BJ (cell line): Measurements from ENCODE around the gene MAPK14. TPM values are rescaled to one million over a fixed set of nuclear protein-coding genes. Genes with fewer than 3 reads are reported as not detected.

Experiments used
- CTCF ChIA-PET: fragments of 350-600 bp; formaldehyde crosslinking; extraction: SDS; loops from one replicate; lab custom pipeline; 2021; ENCODE audit warnings: antibody characterized with exemption, inconsistent platforms; lab: Yijun Ruan, JAX
- POLR2A ChIA-PET: fragments of 300-600 bp; sonication (Branson Sonifier 250); formaldehyde crosslinking; extraction: SDS; loops from one replicate; lab custom pipeline; 2021; ENCODE audit warnings: antibody characterized with exemption; lab: Charles Lee
- DNase-seq: peaks from one replicate; pipeline ENCODE4 v3.0.0-alpha.2; 2011; ENCODE audit warnings: low read depth
- H3K27me3 ChIP-seq: 2 replicates; pipeline ENCODE4 v1.6.0; 2011; ENCODE audit warnings: low read length; ENCODE audit not compliant: control insufficient read depth, insufficient read depth
- H3K36me3 ChIP-seq: 2 replicates; pipeline ENCODE4 v1.5.1; 2011; ENCODE audit warnings: low read length; ENCODE audit not compliant: control insufficient read depth, insufficient read depth
- H3K4me3 ChIP-seq: 2 replicates; pipeline ENCODE4 v1.5.1; 2011; ENCODE audit warnings: low read depth, mild to moderate bottlenecking, control low read depth, low read length
- polyA plus RNA-seq: library from polyadenylated mRNA; depleted of rRNA; stranded (reverse); fragments of >200 nt; gene quantifications from 2 replicates; pipeline ENCODE4 v1.2.3, GENCODE V29; 2011
- TF ChIP-seq, protein P1 (sequence below): IDR thresholded peaks from 2 replicates; pipeline ENCODE4 v1.5.1; 2011; ENCODE audit warnings: low read depth, mild to moderate bottlenecking, control low read depth, inconsistent platforms, low read length, moderate library complexity; ENCODE audit not compliant: insufficient read depth

MAPK14 gene
- polyA plus RNA-seq, 1 experiment, result 33.9 TPM

- H3K36me3 ChIP-seq, result no peaks in the 10 kb centered on the region
- TF ChIP-seq, protein P1, sequence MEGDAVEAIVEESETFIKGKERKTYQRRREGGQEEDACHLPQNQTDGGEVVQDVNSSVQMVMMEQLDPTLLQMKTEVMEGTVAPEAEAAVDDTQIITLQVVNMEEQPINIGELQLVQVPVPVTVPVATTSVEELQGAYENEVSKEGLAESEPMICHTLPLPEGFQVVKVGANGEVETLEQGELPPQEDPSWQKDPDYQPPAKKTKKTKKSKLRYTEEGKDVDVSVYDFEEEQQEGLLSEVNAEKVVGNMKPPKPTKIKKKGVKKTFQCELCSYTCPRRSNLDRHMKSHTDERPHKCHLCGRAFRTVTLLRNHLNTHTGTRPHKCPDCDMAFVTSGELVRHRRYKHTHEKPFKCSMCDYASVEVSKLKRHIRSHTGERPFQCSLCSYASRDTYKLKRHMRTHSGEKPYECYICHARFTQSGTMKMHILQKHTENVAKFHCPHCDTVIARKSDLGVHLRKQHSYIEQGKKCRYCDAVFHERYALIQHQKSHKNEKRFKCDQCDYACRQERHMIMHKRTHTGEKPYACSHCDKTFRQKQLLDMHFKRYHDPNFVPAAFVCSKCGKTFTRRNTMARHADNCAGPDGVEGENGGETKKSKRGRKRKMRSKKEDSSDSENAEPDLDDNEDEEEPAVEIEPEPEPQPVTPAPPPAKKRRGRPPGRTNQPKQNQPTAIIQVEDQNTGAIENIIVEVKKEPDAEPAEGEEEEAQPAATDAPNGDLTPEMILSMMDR, result no peak
- no peak overlapping the region for H3K4me3 ChIP-seq
- DNase-seq, result no peak
- no peaks in the 10 kb centered on the region for H3K27me3 ChIP-seq
- CTCF ChIA-PET, result interaction anchor here (1.3 kb wide), 1 partner anchor 28 kb away, joined by 3 read pairs; no protein-coding TSS in a partner anchor
- POLR2A ChIA-PET, result no interaction called here
Measured at GRCh38 chr6:36068012-36068392, 40.4 kb downstream of the MAPK14 start.

DNA sequence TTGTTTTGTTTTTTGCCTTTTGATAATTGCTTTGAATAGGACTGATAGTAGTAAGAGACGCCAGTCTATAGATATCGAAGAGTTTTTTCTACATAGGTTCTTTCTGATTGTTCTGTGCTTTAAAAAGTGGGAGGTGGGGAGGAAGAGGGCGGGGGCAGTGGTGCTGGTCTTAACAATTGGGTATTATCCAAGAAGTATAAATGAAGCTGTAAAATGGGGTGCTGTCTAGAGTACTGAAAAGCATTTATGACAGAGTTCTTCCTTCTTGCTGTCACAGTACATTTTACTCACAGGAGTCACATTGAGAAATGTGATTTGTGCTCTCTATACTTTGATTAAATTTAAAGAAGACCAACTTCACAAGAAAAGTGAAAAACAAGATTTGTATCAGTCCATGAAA lies 41.0 kb downstream of the MAPK14 start:
- no peaks in the 10 kb centered on the region for H3K27me3 ChIP-seq
- no peak overlapping the region for H3K4me3 ChIP-seq
- ChIA-PET POLR2A (interaction anchor here (0.6 kb wide), 1 partner anchor 35 kb away, joined by 3 read pairs; no protein-coding TSS in a partner anchor), CTCF (interaction anchor here (1.3 kb wide), 1 partner anchor 27 kb away, joined by 3 read pairs; no protein-coding TSS in a partner anchor)
- DNase-seq, result no peak
- H3K36me3 ChIP-seq, result no peaks in the 10 kb centered on the region
- TF ChIP-seq, protein P1, result no peak

DNA sequence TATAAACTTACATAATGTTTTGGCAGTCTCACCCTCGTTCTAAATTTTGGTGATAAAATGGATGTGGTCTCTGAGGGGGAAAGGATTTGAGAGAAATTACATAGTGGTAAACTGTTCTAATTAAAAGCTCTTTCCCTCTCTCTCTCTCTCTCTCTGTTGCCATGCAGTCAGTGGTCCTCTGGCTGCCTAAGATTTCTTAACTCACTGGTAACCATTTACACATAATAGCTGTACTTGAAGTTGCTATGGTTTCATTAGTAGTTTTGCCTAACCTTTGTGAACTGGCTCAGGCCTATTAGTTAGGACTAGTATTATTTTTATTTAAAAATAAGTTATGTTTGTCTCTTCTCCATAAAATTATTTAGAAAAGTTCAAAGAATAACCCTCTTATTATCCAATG lies 42.0 kb downstream of the MAPK14 start:
- TF ChIP-seq, protein P1, result no peak
- H3K27me3 ChIP-seq, result no peaks in the 10 kb centered on the region
- no peaks in the 10 kb centered on the region for H3K36me3 ChIP-seq
- DNase-seq, result no peak
- ChIA-PET POLR2A (no interaction called here), CTCF (interaction anchor here (1.4 kb wide), 1 partner anchor 25 kb away, joined by 5 read pairs; no protein-coding TSS in a partner anchor)
- H3K4me3 ChIP-seq, result no peak overlapping the region

- CTCF ChIA-PET, result interaction anchor here (1.4 kb wide), 1 partner anchor 25 kb away, joined by 5 read pairs; no protein-coding TSS in a partner anchor
- POLR2A ChIA-PET, result no interaction called here
Measured at GRCh38 chr6:36070252-36070651, 42.6 kb downstream of the MAPK14 start.

GRCh38 chr6:36071281-36071680 lies 43.7 kb downstream of the MAPK14 start:
- ChIA-PET POLR2A (no interaction called here), CTCF (no interaction called here)
- TF ChIP-seq, protein P1, result no peak
- no peak for DNase-seq
- no peak overlapping the region for H3K4me3 ChIP-seq
- H3K27me3 ChIP-seq, result no peaks in the 10 kb centered on the region
- H3K36me3 ChIP-seq, result no peaks in the 10 kb centered on the region; the same call in 1 of the 2 replicates

More at GRCh38 chr6:36070252-36070651, 42.6 kb downstream of the MAPK14 start:
- Histone ChIP-seq H3K27me3 (no peaks in the 10 kb centered on the region), H3K36me3 (no peaks in the 10 kb centered on the region), H3K4me3 (no peak overlapping the region)
- TF ChIP-seq, protein P1, result no peak
- DNase-seq, result no peak
